NCI-H1092 treated with DMSO at 0.1 percent for 48 hours (cell line): ENCODE results near the gene PRKAA1.
"Not testable (repeated sequence)": the region's sequence is repeated elsewhere in the genome, so short reads cannot be mapped to it uniquely, and the experiment has no call there.

Experiments used
- DNase-seq: peaks from one replicate; lab custom pipeline; 2025; lab: John Stamatoyannopoulos, UW

The PRKAA1 gene

GRCh38 chr5:40825461-40826043, 27.4 kb upstream of the PRKAA1 start:
- not testable (repeated sequence) for DNase-seq

GRCh38 chr5:40823459-40823858, 25.3 kb upstream of the PRKAA1 start:
- no peak for DNase-seq

GRCh38 chr5:40813698-40814281, 15.6 kb upstream of the PRKAA1 start:
- no peak for DNase-seq

- no peak for DNase-seq
Observed at GRCh38 chr5:40812125-40812524, 14.0 kb upstream of the PRKAA1 start.

- DNase-seq: no peak
Observed at GRCh38 chr5:40801771-40802562, 3.8 kb upstream of the PRKAA1 start.

- no peak for DNase-seq
Observed at GRCh38 chr5:40799258-40799657, 1.1 kb upstream of the PRKAA1 start.

GRCh38 chr5:40798801-40799210, 632 bp upstream of the PRKAA1 start:
- peak; percentile 62 for DNase-seq

GRCh38 chr5:40797273-40798011, 732 bp downstream of the PRKAA1 start:
- DNase-seq: peak; percentile 56

GRCh38 chr5:40796487-40796889, 1.7 kb downstream of the PRKAA1 start:
- DNase-seq: no peak

- DNase-seq: not testable (repeated sequence)
Observed at GRCh38 chr5:40794877-40795276, 3.3 kb downstream of the PRKAA1 start.

- DNase-seq: not testable (repeated sequence)
Observed at GRCh38 chr5:40794340-40794739, 3.8 kb downstream of the PRKAA1 start.

- not testable (repeated sequence) for DNase-seq
Observed at GRCh38 chr5:40792691-40793090, 5.5 kb downstream of the PRKAA1 start.

- DNase-seq: no peak
Observed at GRCh38 chr5:40791715-40792139, 6.4 kb downstream of the PRKAA1 start.

- no peak for DNase-seq
Observed at GRCh38 chr5:40790947-40791593, 7.1 kb downstream of the PRKAA1 start.

GRCh38 chr5:40788941-40789340, 9.2 kb downstream of the PRKAA1 start:
- not testable (repeated sequence) for DNase-seq

- DNase-seq: no peak
Observed at GRCh38 chr5:40787986-40788385, 10.2 kb downstream of the PRKAA1 start.

- not testable (repeated sequence) for DNase-seq
Observed at GRCh38 chr5:40786664-40787063, 11.5 kb downstream of the PRKAA1 start.

- no peak for DNase-seq
Observed at GRCh38 chr5:40784916-40785315, 13.3 kb downstream of the PRKAA1 start.

- DNase-seq: no peak
Observed at GRCh38 chr5:40784027-40784653, 14.0 kb downstream of the PRKAA1 start.

- DNase-seq: no peak
Observed at GRCh38 chr5:40781843-40782409, 16.2 kb downstream of the PRKAA1 start.

GRCh38 chr5:40780858-40781257, 17.3 kb downstream of the PRKAA1 start:
- no peak for DNase-seq
